Fibroblast of the aortic adventitia (primary cell): ENCODE results near the gene CASKIN1. TPM values are rescaled to one million over a fixed set of nuclear protein-coding genes. Genes with fewer than 3 reads are reported as not detected.
A peak's percentile ranks its signal among the peaks of the same experiment; 100 is the strongest.

Experiments used
- DNase-seq: peaks from one replicate; pipeline ENCODE4 v3.0.0-alpha.2; 2010; ENCODE audit warnings: low read depth
- H3K4me3 ChIP-seq: 2 replicates; pipeline ENCODE4 v1.5.1; 2011; ENCODE audit warnings: low read depth, mild to moderate bottlenecking, control low read depth, low read length, moderate library complexity
- total RNA-seq: library from RNA; depleted of rRNA; stranded (reverse); fragments of >200 nt; gene quantifications from 2 replicates; pipeline ENCODE4 v1.2.3, GENCODE V29; 2012; ENCODE audit warnings: low replicate concordance
- TF ChIP-seq, protein P1 (sequence below): IDR thresholded peaks from 2 replicates; pipeline ENCODE4 v1.5.1; 2011; ENCODE audit warnings: mild to moderate bottlenecking, low read length, control low read depth, inconsistent platforms; ENCODE audit not compliant: insufficient read depth

CASKIN1 gene
- total RNA-seq, 1 donor, result 0.18 TPM

DNA sequence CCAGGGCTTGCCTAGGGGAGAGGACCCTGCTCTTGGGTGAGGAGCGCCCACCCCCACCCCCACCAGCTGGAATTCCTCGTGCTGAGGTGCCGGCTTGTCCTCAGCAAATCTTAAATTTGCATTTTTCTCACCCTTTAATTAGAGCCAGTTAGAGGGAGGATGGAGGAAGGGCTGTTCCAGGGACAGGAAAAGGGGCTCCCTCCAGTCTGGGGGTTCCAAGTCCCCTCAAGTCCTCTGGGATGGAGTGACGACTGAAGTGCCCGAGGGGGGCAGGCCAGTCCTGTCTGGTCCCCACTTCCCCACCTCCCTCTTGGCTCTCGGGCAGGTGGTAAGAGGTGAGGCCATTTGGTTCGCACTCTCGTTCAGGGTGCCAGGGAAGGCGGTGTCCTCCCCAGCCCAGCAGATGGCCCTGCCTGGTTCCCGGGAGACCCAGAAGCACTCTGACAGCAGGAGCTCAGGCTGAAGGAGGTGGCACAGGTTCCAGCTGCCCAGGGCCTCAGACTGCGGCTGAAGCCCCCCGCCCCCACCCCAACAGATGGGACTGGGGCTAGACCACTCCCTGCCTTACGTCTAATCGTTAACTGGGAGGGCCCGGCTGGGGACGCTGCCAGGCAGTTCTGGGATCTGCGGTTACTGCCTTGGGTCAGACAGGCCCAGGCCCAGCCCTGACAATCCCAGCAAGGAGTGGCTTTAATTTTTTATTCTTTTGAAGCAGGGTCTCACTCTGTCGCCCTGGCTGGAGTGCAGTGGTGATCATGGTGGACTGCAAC, 45.8 kb downstream of the CASKIN1 start:
- TF ChIP-seq, protein P1, sequence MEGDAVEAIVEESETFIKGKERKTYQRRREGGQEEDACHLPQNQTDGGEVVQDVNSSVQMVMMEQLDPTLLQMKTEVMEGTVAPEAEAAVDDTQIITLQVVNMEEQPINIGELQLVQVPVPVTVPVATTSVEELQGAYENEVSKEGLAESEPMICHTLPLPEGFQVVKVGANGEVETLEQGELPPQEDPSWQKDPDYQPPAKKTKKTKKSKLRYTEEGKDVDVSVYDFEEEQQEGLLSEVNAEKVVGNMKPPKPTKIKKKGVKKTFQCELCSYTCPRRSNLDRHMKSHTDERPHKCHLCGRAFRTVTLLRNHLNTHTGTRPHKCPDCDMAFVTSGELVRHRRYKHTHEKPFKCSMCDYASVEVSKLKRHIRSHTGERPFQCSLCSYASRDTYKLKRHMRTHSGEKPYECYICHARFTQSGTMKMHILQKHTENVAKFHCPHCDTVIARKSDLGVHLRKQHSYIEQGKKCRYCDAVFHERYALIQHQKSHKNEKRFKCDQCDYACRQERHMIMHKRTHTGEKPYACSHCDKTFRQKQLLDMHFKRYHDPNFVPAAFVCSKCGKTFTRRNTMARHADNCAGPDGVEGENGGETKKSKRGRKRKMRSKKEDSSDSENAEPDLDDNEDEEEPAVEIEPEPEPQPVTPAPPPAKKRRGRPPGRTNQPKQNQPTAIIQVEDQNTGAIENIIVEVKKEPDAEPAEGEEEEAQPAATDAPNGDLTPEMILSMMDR, result no peak
- no peak overlapping the region for H3K4me3 ChIP-seq
- peak; percentile 57 for DNase-seq

DNA sequence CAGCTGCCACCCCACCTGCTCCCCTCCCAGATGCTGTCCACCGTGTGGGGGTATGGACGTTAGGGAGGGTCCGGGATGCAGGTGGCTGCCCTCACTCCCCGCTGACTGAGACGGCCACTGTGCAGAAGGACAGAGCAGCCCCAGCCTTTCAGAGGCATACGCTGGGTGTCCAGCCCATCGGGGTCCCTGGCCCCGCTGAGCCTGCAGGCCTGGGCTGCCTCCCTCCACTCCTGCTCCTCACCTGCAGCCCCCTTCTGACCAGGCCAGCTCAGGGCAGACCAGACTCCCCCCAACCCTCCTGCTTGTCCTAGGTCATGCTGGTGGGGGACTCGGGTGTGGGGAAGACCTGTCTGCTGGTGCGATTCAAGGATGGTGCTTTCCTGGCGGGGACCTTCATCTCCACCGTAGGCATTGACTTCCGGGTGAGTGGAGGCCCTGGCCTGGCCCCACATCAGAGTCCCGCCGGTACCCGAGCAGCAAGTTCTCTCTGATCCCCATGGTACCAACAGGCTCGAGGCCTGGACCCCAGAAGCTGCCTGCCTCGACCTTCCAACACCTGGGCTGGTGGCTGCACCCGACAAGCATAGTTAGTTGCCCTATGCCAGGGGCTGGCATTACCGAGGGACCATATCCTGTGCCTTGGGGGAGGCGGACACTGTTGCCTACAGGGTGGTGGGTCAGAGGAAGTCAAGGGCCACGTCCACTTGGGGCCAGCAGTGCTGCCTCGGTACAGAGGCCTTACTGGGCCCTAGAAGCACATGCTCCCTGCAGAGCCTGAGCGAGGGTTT, 46.6 kb downstream of the CASKIN1 start:
- no peak for DNase-seq
- TF ChIP-seq, protein P1, result no peak
- H3K4me3 ChIP-seq, result no peak overlapping the region

DNA sequence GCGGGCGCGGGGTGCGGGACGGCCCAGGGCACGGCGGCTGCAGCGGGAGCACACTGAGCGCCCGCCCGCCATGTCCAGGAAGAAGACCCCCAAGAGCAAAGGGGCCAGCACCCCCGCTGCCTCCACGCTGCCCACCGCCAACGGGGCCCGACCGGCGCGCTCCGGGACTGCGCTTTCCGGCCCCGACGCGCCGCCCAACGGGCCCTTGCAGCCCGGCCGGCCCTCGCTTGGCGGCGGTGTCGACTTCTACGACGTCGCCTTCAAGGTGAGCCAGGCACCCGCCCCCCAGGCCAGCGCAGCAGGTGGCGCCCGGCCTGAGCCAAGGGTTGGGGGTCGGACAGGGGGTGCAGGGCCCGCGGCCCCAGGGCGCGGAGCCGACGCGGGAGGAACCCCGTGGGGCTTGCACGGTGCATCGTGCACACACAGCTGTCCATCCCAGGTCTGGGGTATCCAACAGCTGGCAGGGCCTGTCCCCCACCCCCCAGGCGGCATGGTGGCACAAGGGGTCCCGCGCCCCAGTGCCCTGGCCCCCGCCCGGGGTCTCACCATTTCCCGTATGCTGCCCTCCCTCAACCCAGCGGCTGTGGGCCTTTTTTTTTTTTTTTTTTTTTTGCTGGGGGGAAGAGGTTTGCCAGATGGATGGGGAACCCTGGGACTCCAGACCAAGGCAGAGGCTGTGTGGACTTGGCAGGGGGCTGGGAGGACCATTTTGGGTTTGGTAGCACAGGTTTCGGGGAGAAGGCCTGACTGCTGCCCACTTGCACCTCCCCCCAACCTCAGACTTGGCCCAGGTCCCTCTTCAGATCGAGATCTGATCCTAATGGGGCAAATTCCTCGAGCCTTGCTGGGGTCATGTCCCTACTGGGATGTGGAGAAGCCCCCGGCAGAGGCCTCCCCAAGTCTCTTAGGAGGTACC, 47.4 kb downstream of the CASKIN1 start:
- H3K4me3 ChIP-seq, result peak overlapping the region; percentile 53
- no peak for DNase-seq
- TF ChIP-seq, protein P1, result no peak

DNA sequence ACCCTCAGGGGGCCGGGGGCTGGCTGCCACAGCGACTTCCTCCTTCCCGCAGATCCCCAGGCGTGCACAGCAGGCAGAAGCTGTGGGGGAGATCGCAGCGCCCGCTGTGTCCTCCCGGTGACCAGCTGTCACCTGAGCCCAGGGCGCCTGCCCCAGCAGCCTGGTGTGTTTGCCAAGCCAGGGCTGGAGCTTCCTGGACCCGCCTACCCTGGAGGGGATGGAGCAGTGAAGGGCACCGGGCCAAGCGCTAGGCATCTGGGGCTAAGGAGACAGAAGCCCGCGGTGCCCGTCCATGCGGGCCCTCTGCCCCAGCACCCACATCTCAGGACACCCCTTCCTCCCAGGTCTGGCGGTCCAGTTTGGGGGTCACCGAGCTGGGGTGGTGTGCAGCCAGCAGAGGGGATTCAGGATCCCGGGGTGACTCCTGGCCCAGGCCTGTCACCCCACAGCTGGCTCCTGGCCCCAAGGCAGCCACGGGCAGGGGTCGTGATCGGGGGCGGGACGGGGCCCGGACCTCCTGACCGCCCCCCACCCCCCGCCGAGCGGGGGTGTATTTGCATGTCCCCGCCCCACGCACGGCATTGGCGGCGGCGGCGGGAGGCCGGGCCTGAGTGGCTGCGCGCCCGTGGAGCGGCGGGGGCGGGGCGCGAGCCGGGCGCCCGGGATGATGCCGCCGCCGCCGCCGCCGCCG, 48.3 kb downstream of the CASKIN1 start, which contains the start of gene RAB26:
RAB26 (plus strand) TSS at position 645 of the 691 bp plus-strand sequence. CDS start 159 bp downstream, outside the sequence.
- DNase-seq, result no peak
- TF ChIP-seq, protein P1, result no peak
- H3K4me3 ChIP-seq, result peak within 1 kb of the TSS; percentile 53

DNA sequence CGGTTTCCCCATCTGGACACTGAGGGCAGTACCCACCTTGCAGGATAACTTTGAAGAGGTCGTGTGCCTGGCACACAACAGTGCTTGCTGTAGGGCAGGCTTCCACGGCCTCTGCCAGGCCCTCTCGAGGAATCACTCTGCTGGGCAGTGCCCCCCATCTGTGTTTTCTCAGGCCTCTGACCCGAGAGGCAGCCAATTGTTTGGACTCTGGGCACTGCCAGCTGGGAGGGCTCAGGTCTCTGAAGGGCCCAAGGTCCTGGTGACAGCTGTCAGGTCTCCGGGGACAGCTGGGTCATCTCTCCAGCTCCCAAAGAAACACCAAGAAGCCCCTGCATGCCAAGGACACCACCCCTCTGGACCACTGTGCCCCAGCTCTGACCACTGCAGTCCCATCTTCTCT, 49.0 kb downstream of the CASKIN1 start:
- TF ChIP-seq, protein P1, result no peak
- no peak overlapping the region for H3K4me3 ChIP-seq
- DNase-seq, result no peak

DNA sequence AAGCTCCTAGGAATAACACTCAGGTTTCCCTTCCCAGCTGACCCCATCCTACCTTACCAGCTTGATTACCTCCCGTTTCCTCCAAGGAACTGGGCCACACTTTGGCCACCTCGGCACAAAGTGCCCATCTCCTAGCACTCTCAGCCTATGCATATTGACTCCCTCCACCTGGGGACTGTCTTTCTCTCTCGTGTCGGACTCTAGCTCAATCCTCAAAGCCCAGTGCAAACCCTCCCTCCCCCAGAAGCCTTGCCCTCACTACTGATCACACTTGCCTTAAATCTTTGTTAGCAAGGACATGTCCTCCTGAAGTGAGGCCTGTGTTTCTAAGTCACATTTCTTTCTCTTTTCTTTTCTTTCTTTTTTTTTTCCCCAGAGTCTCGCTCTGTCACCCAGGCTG, 50.6 kb downstream of the CASKIN1 start:
- H3K4me3 ChIP-seq, result no peak overlapping the region
- TF ChIP-seq, protein P1, result no peak
- DNase-seq, result no peak
